GM12874 (cell line): ENCODE measurements around the gene MAGI2.

Experiments
- CTCF ChIP-seq: IDR thresholded peaks from 2 replicates; pipeline ENCODE4 v1.5.1; 2011; ENCODE audit warnings: low read depth, mild to moderate bottlenecking, control low read depth, low read length, moderate library complexity; ENCODE audit not compliant: insufficient read depth

MAGI2 gene

GRCh38 chr7:78788464-78788863 is 665.0 kb downstream of the MAGI2 start:
- TF ChIP-seq CTCF, result no peak

DNA sequence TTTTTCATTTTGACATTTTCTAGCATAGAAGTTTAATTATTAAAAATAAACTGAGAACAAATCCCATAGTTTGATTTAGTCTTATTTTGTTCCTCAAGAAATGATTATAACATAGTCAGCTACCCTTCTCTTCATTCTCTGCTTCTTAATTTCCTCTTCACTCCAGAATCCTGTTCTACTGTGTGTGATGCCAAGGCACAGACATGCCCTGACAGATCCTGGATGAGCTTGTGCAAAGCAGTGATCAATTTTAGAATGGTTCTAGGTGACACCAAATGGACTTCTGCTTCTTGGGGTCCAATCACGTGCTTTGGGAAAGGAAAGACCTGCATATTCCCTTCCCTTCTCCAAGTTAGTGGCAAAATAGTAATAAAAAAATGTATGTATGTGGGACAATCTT is 665.6 kb downstream of the MAGI2 start:
- TF ChIP-seq CTCF, result no peak

- TF ChIP-seq CTCF, result no peak
Measured at GRCh38 chr7:78786055-78786454, 667.4 kb downstream of the MAGI2 start.

DNA sequence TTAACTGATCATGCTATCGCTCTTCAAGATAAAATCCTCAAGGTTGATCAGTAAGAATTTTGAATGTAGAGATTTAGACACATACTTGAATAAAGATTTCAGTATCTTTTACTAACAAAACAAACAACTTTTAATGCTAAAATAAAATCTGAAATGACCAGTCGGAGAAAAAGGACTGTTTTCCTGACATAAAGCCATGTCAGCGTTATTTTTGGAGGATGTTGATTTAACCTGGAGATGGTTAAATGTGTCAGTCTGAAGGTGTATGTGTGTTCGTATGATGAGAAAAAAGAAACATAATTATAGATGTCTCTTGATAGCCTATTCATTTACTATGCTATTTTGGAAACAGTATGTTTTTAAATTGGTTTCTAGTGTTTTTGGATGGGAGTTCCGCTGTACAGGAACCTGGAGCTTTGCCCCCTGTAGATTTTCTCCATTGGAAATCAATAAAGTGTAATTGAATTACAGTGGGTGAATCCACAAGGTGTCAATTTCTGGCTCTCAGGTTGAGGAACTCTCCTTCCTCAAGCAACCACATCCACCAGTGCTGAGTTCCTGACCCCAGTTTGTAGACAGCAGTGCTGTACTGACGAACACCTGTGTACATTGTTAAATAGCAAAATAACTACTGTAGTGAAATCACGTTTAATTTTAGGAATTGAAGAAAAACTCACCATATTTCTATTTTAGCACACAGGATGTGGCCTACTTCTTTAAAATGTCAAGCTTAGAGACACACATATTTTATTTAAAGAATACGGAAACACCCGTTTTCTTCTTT is 670.1 kb downstream of the MAGI2 start:
- TF ChIP-seq CTCF, result no peak

DNA sequence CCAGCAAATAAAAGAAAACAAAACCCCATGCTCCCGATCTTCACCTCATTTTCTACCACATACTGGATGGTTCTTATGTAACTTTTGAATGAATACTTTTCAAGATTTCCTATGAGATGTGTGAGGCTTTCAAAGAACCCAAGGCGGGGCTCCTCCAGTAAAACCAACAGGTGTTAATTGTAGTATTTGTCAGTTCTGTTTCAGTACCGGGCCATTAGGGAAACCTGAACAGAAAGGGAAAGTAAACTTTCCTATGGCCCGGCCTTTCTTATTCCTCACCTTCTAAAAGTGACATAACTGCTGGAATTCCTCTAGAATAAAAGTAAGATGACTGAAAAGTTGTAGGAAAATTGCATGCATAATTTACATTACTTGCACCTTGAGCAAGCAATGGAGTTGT is 672.9 kb downstream of the MAGI2 start:
- no peak for TF ChIP-seq CTCF

DNA sequence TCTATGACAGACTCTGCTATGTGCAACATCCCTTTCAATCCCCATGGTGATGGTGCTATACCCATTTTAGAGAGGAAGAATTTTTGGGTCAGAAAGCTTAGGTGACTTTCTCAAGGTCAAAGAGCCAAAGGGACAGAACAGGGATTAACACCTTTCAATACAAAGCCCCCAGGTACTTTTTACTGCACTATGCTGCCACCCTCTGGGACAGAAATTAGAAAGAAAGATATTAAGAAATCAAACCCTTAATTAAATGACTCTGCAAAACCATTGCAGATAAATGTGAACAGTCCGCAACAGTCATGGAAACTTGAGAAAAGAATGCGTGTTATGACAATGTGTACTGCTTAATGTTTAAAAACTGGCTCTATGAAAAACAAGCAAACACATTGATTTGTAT is 673.7 kb downstream of the MAGI2 start:
- no peak for TF ChIP-seq CTCF

DNA sequence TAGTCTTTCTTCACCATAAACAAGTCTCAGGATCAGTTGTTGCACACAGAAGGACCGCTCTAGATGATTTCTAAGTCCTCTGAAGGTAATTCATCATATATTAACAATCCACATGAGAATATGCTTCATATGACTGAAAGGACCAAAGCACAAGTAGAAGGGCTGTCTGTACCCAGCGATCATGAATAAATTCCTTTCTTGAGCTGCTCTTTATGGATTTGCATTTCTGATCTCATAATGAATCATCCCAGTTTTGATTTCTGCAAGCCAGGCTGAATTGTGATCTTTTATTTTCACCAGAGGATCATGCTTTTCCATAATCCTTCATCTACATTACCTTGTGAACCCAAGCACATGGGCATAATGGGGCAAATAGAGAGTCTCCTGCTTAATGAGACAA is 675.6 kb downstream of the MAGI2 start:
- TF ChIP-seq CTCF, result no peak
